Endothelial cell of umbilical vein (primary cell): ENCODE measurements around the gene PCP2. TPM values are rescaled to one million over a fixed set of nuclear protein-coding genes. Genes with fewer than 3 reads are reported as not detected.

ENCODE experiments used
- BruUV-seq: library from RNA; stranded (reverse); fragments of 400-500 nt; replicated peaks from 2 replicates; lab custom pipeline; 2021; lab: Mats Ljungman, UMichigan
- CTCF ChIA-PET: fragments of 300-600, 350-600 bp; sonication (Branson Sonifier 250); formaldehyde crosslinking; loops from one replicate; lab custom pipeline; 2021; ENCODE audit warnings: antibody characterized with exemption, inconsistent platforms; lab: Charles Lee
- POLR2A ChIA-PET: fragments of 300-600, 350-600 bp; sonication (Branson Sonifier 250); formaldehyde crosslinking; loops from one replicate; lab custom pipeline; 2021; ENCODE audit warnings: antibody characterized with exemption, inconsistent platforms; lab: Charles Lee
- DNase-seq: peaks from one replicate; pipeline ENCODE4 v3.0.0-alpha.2; 2011; ENCODE audit warnings: low read depth, low spot score
- FAIRE-seq: peaks from 2 replicates; lab custom pipeline; 2011; peaks lifted over from hg19 to GRCh38; lab: Jason Lieb, UNC
- H2AFZ ChIP-seq: 2 replicates; pipeline ENCODE4 v1.6.0; 2012; ENCODE audit warnings: low read depth, low read length, control low read depth, inconsistent platforms
- H3K27ac ChIP-seq: 2 replicates; pipeline ENCODE4 v1.5.1; 2011; ENCODE audit warnings: low read depth, mild to moderate bottlenecking, control low read depth, low read length, moderate library complexity; ENCODE audit not compliant: insufficient read depth
- H3K27me3 ChIP-seq, 2 experiments: 2 replicates each; pipeline versions ENCODE4 v1.6.0 to v1.6.1; 2011; ENCODE audit warnings: low read length in 2 of 2, mixed read lengths in 1 of 2; ENCODE audit not compliant: control insufficient read depth in 2 of 2, insufficient read depth in 2 of 2
- H3K36me3 ChIP-seq, 2 experiments: 2 replicates in 1 of 2; 3 replicates in 1 of 2; pipeline ENCODE4 v1.5.1; 2011; ENCODE audit warnings: low read length in 2 of 2, mild to moderate bottlenecking in 1 of 2, moderate library complexity in 1 of 2; ENCODE audit not compliant: control insufficient read depth in 2 of 2, insufficient read depth in 2 of 2; ENCODE audit errors: extremely low read depth in 1 of 2
- H3K4me1 ChIP-seq: 3 replicates; pipeline ENCODE4 v1.5.1; 2011; ENCODE audit warnings: mild to moderate bottlenecking, low read length; ENCODE audit not compliant: control insufficient read depth, insufficient read depth; ENCODE audit errors: extremely low read depth
- H3K4me2 ChIP-seq: 2 replicates; pipeline ENCODE4 v1.6.1; 2011; ENCODE audit warnings: low read length, control low read depth, mixed read lengths; ENCODE audit not compliant: insufficient read depth
- H3K4me3 ChIP-seq, 3 experiments: fragments of 200-600 bp in 1 of 3; sonication (generic), shearing (Covaris generic) in 1 of 3; replicated peaks in 1 of 3; 2 replicates each; pipeline ENCODE4 v1.5.1; 2011 to 2016; ENCODE audit warnings: control low read depth in 3 of 3, low read length in 3 of 3, mild to moderate bottlenecking in 2 of 3, inconsistent platforms in 1 of 3, low read depth in 1 of 3, moderate library complexity in 1 of 3; ENCODE audit not compliant: insufficient read depth in 1 of 3
- H3K79me2 ChIP-seq: 2 replicates; pipeline ENCODE4 v1.6.0; 2012; ENCODE audit warnings: low read length, inconsistent platforms; ENCODE audit not compliant: control insufficient read depth, insufficient read depth
- H3K9ac ChIP-seq: replicated peaks from 2 replicates; pipeline ENCODE3; 2011; ENCODE audit warnings: low read length, control low read depth; ENCODE audit not compliant: insufficient read depth; ENCODE audit errors: extremely low read depth
- H3K9me1 ChIP-seq: replicated peaks from 3 replicates; pipeline ENCODE4 v1.6.0; 2011; ENCODE audit warnings: mild to moderate bottlenecking, low read length; ENCODE audit not compliant: control insufficient read depth, insufficient read depth; ENCODE audit errors: extremely low read depth
- H3K9me3 ChIP-seq: replicated peaks from 2 replicates; pipeline ENCODE4 v1.5.1; 2012; ENCODE audit warnings: low read length, inconsistent platforms; ENCODE audit not compliant: control insufficient read depth, insufficient read depth
- H4K20me1 ChIP-seq: replicated peaks from 2 replicates; pipeline ENCODE3; 2011; ENCODE audit warnings: mild to moderate bottlenecking, low read length; ENCODE audit not compliant: control insufficient read depth, insufficient read depth; ENCODE audit errors: extremely low read depth
- EZH2 ChIP-seq: IDR thresholded peaks from 2 replicates; pipeline ENCODE4 v1.6.1; 2012; ENCODE audit warnings: borderline replicate concordance, low read depth, mild to moderate bottlenecking, moderate library complexity, low read length, inconsistent platforms; ENCODE audit not compliant: severe bottlenecking
- FOS ChIP-seq: IDR thresholded peaks from 2 replicates; pipeline ENCODE4 v1.6.1; 2011; ENCODE audit warnings: mild to moderate bottlenecking, low read length, moderate library complexity, borderline replicate concordance; ENCODE audit not compliant: insufficient read depth
- GATA2 ChIP-seq: IDR thresholded peaks from 2 replicates; pipeline ENCODE4 v1.7.0; 2011; ENCODE audit warnings: low read depth, mild to moderate bottlenecking, moderate library complexity, mixed read lengths, low read length; ENCODE audit not compliant: insufficient read length, insufficient read depth
- JUN ChIP-seq: IDR thresholded peaks from 2 replicates; pipeline ENCODE4 v1.6.1; 2011; ENCODE audit warnings: borderline replicate concordance, low read depth; ENCODE audit not compliant: insufficient read length, insufficient read depth
- MYC ChIP-seq: IDR thresholded peaks from one replicate; pipeline ENCODE4 v1.6.1; 2011; ENCODE audit warnings: mild to moderate bottlenecking, low read depth, low read length
- POLR2A ChIP-seq: IDR thresholded peaks from 2 replicates; pipeline ENCODE4 v1.6.1; 2012; ENCODE audit warnings: low read depth, mild to moderate bottlenecking, control low read depth, low read length
- POLR2AphosphoS5 ChIP-seq: IDR thresholded peaks from 2 replicates; pipeline ENCODE4 v1.6.1; 2012; ENCODE audit warnings: low read depth, mild to moderate bottlenecking, control low read depth, low read length, moderate library complexity; ENCODE audit not compliant: insufficient read depth
- dilution Hi-C: fragments of 300-500 bp; cut with MboI; formaldehyde crosslinking; loops from one replicate; pipeline ENCODE4 v1.15.0; 2019; ENCODE audit warnings: low sequenced_read_pairs; ENCODE audit not compliant: extremely low pct_ligation_motif_present
- intact Hi-C: fragments of 100-400 bp; cut with micrococcal nuclease; formaldehyde crosslinking; loops from one replicate; pipeline ENCODE4 v1.10.0; 2022
- polyA plus RNA-seq, 4 experiments: library from polyadenylated mRNA; depleted of rRNA in 3 of 4; stranded (reverse) in 3 of 4; unstranded in 1 of 4; fragments of >200 nt; gene quantifications; 2 replicates each; pipeline versions ENCODE4 v1.2.1 to v1.2.3, GENCODE V29; 2011 to 2012; ENCODE audit warnings: missing spikeins in 1 of 4
- total RNA-seq: library from RNA; stranded (reverse); gene quantifications from 2 replicates; pipeline ENCODE4 v1.2.3, GENCODE V29; 2021
- TF ChIP-seq, protein P1 (sequence below): IDR thresholded peaks from 2 replicates; pipeline ENCODE4 v1.6.1; 2011; ENCODE audit not compliant: insufficient read depth, insufficient read length
- TF ChIP-seq, protein P2 (sequence below), 2 donors: IDR thresholded peaks; 1 replicate in 1 of 2; 2 replicates in 1 of 2; pipeline ENCODE4 v1.5.1; 2011; ENCODE audit warnings: low read length in 2 of 2, mild to moderate bottlenecking in 2 of 2, moderate library complexity in 2 of 2, control low read depth in 1 of 2, inconsistent platforms in 1 of 2, low read depth in 1 of 2; ENCODE audit not compliant: insufficient read depth in 1 of 2; ENCODE audit errors: extremely low read depth in 1 of 2

The PCP2 gene
- total and polyA plus RNA-seq, 2 donors (not counting 3 experiments of a cell fraction or from before 2014, with no cell fraction given) = not detected

DNA sequence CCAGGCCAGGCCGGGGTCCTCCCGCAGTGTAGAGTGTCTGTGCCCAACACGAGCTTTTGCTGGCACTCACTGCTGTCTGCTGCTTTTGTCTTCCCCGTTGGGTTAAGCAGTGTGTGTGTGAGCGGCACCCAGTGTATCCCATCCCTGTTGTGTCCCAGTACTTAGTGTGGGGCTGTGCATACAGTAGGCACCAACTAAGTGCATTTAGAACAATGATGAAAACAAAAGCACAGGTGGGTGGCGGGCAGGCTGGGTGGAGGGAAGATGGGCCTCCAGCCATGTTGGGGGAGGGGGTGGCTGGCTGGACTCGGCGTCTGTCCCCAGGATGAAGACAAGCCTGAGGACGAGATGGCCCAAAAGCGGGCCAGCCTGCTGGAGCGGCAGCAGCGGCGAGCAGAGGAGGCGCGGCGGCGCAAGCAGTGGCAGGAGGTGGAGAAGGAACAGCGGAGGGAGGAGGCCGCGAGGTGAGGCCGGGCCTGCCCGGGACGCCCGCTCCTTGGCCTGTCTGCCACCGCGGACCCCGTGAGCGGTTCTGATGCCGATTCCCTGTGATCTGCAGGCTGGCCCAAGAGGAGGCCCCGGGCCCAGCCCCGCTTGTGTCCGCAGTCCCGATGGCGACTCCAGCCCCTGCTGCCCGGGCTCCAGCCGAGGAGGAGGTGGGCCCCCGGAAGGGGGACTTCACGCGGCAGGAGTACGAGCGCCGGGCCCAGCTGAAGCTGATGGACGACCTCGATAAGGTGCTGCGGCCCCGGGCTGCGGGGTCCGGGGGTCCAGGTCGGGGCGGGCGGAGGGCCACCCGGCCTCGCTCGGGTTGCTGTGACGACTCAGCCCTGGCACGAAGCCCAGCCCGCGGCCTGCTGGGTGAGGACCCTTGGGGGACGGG lies 18.4 kb downstream of the PCP2 start:
- Histone ChIP-seq H3K27me3 (no peaks in the 10 kb centered on the region), H3K27ac (no peak overlapping the region), H3K9ac (no peak overlapping the region), H3K4me3 (no peak overlapping the region), H2AFZ (no peak overlapping the region), H3K9me3 (no peaks in the 10 kb centered on the region), H3K36me3 (peaks cover 0 to 6% of the 10 kb centered on the region in 2 experiments), H3K9me1 (no peaks in the 10 kb centered on the region), H4K20me1 (no peaks in the 10 kb centered on the region), H3K4me2 (no peak overlapping the region), H3K4me1 (no peaks in the 10 kb centered on the region), H3K79me2 (no peaks in the 10 kb centered on the region)
- CTCF ChIA-PET = no interaction called here
- dilution Hi-C loops = no loop called here
- TF ChIP-seq MYC (no peak), EZH2 (no peak), JUN (no peak), POLR2A (no peak), GATA2 (no peak), FOS (no peak), POLR2AphosphoS5 (no peak)
- TF ChIP-seq, protein P1, sequence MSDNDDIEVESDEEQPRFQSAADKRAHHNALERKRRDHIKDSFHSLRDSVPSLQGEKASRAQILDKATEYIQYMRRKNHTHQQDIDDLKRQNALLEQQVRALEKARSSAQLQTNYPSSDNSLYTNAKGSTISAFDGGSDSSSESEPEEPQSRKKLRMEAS = no peak
- TF ChIP-seq, protein P2, sequence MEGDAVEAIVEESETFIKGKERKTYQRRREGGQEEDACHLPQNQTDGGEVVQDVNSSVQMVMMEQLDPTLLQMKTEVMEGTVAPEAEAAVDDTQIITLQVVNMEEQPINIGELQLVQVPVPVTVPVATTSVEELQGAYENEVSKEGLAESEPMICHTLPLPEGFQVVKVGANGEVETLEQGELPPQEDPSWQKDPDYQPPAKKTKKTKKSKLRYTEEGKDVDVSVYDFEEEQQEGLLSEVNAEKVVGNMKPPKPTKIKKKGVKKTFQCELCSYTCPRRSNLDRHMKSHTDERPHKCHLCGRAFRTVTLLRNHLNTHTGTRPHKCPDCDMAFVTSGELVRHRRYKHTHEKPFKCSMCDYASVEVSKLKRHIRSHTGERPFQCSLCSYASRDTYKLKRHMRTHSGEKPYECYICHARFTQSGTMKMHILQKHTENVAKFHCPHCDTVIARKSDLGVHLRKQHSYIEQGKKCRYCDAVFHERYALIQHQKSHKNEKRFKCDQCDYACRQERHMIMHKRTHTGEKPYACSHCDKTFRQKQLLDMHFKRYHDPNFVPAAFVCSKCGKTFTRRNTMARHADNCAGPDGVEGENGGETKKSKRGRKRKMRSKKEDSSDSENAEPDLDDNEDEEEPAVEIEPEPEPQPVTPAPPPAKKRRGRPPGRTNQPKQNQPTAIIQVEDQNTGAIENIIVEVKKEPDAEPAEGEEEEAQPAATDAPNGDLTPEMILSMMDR (IDR thresholded peaks at IDR 0.05; ENCODE audit: extremely low read depth in 1 of 2, insufficient read depth in 1 of 2, low read depth in 1 of 2, low read length in 2 of 2) = no peak
- no TSS peak for BruUV-seq
- POLR2A ChIA-PET = no interaction called here
- FAIRE-seq (no peak), DNase-seq (no peak)
- intact Hi-C loops = no loop called here
